ENCODE results near the gene CEP104.

CEP104 gene

DNA sequence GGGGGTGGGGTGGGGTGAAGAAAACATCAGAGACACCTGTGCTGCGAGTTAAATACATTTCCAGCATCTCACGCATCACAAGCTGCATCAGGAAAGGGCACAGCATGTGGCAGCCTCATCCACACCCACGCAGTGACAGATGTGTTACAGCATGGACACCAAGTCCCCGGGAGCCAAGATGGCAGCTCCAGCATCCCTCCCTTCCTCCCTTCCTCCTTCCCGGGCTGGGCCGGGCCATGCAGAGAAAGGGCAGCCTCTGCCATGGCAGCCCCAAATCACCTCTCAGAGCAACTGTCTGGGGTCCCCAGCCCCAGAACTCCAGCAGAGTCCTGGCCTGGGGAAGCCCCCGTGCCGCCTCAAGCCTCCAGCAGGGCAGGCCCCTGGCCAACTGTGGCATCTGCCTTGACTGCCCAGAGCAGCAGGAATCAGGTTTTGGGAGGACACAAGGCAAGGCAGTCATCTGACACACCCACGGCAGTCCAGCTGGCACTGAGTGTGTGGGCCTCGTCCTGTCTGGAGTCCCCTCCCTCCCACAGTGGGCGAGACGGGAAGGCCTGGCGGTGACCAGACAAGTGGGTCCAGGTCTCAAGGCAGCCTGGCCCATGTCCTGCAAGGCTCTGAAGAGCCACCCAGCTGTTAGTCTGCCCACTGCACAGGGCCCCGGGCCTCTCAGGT lies 78.3 kb downstream of the CEP104 start:
- H3K4me3 ChIP-seq (ENCODE audit: low read depth, low read length): no peak overlapping the region
- in situ Hi-C loops (cut with HindIII; ENCODE audit: low sequenced_read_pairs): no loop called here
- TF ChIP-seq, protein P1, sequence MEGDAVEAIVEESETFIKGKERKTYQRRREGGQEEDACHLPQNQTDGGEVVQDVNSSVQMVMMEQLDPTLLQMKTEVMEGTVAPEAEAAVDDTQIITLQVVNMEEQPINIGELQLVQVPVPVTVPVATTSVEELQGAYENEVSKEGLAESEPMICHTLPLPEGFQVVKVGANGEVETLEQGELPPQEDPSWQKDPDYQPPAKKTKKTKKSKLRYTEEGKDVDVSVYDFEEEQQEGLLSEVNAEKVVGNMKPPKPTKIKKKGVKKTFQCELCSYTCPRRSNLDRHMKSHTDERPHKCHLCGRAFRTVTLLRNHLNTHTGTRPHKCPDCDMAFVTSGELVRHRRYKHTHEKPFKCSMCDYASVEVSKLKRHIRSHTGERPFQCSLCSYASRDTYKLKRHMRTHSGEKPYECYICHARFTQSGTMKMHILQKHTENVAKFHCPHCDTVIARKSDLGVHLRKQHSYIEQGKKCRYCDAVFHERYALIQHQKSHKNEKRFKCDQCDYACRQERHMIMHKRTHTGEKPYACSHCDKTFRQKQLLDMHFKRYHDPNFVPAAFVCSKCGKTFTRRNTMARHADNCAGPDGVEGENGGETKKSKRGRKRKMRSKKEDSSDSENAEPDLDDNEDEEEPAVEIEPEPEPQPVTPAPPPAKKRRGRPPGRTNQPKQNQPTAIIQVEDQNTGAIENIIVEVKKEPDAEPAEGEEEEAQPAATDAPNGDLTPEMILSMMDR (IDR thresholded peaks at IDR 0.05; ENCODE audit: low read depth, low read length): no peak
- DNase-seq (ENCODE audit: low read depth, low spot score): no peak

DNA sequence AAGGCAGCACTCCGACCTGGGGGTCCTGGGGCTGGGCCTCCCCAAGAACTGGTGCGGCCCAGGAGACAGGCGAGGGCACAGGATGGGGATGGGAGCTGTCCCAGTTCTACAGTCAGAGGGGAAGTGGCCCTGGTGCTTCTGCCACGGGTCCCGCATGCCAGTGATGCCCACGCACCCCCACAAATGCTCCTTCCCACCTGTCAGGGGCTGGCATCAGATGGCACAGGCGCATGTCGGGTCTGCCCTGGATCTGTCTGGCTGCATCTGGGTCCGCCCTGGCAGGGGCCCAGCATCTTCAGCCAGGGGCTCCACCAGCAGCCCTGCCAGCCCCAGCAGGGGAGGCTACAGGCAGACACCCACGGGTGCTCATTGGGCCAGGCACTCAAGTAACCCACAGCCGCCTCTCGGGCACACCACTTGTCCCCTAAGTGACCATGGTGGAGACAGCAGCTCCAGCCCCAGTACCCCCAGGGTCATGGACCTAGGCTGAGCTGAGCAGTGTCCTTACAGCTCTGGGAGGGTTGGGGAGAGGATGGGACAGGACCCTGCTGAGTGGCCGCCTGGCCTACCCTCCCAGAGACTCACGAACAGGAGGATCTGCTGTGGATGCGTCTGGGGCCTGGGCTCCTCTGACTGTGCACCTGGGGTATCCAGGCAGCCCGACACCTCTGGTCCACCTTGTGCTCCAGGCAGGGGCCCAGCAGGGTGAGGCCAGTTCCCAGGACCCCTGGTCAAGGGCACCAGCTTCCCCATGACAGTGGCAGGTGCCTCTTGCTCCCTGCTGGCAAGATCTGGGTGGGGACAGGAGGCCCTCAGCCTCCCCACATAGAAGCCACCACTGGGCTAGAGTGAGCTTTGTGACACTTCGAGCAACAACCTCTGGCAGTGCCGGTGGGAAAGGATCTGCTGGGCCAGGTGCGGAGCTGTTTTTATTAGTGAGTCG lies 79.1 kb downstream of the CEP104 start:
- no peak for DNase-seq (ENCODE audit: low read depth, low spot score)
- in situ Hi-C loops (cut with HindIII; ENCODE audit: low sequenced_read_pairs): no loop called here
- H3K4me3 ChIP-seq (ENCODE audit: low read depth, low read length): no peak overlapping the region
- TF ChIP-seq, protein P1 (IDR thresholded peaks at IDR 0.05; ENCODE audit: low read depth, low read length): no peak

DNA sequence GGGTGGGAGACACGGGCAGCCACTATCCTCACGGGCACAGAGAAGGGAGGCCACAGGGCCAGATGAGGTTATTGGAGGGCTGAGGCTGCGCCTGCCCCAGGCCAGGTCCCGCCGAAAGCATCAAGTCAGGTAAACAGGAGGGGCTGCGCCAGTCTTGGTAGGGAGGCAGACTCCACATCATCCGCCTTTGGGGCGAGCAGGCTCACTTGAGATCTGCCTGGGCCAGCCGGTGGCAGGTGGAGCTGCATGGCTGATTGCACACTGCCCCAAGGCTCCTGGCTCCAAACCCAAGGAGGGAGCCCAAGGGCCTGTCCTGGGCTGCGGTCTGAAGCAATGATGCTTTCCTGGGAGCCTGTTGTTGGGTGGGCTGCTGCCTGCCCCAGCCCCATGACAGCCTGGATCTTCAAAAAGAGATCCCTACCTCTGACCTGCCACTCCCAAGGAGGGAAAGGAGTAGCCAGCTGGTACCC lies 79.9 kb downstream of the CEP104 start:
- in situ Hi-C loops (cut with HindIII; ENCODE audit: low sequenced_read_pairs): no loop called here
- TF ChIP-seq, protein P1 (IDR thresholded peaks at IDR 0.05; ENCODE audit: low read depth, low read length): no peak
- H3K4me3 ChIP-seq (ENCODE audit: low read depth, low read length): no peak overlapping the region
- DNase-seq (ENCODE audit: low read depth, low spot score): no peak

DNA sequence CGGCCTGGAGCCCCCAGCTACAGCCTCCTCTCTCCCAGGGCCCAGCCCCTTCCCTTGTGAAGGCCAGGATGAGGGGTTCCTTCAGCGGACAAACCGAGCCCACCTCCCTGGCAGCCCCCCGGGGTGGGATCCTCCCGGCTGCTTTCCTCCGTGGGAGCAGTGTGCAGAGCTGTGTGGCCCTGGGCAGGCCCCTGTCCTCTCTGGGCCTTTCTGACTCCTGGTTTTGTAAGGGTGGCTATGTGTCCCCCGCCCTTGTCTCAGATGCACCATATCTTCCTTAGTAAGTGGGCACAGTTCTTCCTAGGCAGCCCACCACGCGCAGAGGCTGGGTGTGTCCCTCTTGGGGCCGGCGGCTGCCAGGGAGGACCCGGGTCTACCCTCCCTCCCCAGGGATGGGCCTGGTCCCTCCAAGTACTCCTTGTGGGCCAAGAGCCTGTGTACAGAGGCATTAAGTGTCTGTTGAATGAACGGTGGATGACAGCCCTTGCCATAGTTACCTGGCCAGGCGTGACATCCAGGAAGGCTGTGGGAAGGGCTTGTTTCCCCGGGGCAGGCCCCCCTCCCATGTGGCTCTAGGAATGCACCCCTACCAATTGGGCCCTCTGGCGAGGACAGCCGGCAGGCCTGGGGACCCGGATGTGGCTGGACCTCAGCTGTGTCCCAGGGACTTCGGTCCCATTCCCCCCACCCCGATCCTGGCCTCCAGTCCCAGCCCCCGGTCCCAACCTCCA lies 80.6 kb downstream of the CEP104 start:
- no peak for DNase-seq (ENCODE audit: low read depth, low spot score)
- no peak overlapping the region for H3K4me3 ChIP-seq (ENCODE audit: low read depth, low read length)
- in situ Hi-C loops (cut with HindIII; ENCODE audit: low sequenced_read_pairs): no loop called here
- TF ChIP-seq, protein P1 (IDR thresholded peaks at IDR 0.05; ENCODE audit: low read depth, low read length): no peak

DNA sequence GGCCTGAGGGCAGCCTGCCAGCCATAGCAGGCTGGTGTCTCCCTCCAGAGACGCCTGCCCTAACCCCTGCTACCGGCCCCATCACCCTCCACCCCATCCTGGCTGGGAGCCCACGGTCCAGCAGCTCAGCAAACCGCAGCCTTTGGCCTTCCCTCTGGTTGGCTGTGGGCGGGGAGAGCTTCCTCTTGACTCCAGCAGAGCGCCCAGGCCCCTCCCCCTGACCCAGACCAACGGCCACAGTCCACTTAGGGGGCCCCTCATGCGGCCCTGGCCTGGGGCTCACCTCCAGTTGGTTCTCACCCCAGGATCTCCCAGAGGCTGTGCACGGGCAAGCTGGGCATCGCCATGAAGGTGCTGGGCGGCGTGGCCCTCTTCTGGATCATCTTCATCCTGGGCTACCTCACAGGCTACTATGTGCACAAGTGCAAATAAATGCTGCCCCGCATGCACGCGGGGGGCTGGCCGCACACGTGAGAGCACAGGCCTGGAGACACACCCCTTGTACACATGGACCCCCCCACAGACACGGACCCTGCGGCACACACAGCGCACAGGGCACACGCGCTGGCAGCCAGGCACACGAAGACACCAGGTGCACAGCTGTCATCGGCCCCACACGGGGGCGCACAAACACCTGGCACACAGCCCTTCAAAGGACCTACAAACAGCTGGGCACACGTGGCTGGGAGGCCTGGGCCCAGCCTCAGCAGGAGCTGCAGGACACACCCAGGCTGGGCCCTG lies 81.4 kb downstream of the CEP104 start:
- peak; percentile 47 for DNase-seq (ENCODE audit: low read depth, low spot score)
- H3K4me3 ChIP-seq (ENCODE audit: low read depth, low read length): no peak overlapping the region
- TF ChIP-seq, protein P1 (IDR thresholded peaks at IDR 0.05; ENCODE audit: low read depth, low read length): peak; percentile 28
- in situ Hi-C loops (cut with HindIII; ENCODE audit: low sequenced_read_pairs): no loop called here
